ENCODE data around the gene SREBF2.

DNA sequence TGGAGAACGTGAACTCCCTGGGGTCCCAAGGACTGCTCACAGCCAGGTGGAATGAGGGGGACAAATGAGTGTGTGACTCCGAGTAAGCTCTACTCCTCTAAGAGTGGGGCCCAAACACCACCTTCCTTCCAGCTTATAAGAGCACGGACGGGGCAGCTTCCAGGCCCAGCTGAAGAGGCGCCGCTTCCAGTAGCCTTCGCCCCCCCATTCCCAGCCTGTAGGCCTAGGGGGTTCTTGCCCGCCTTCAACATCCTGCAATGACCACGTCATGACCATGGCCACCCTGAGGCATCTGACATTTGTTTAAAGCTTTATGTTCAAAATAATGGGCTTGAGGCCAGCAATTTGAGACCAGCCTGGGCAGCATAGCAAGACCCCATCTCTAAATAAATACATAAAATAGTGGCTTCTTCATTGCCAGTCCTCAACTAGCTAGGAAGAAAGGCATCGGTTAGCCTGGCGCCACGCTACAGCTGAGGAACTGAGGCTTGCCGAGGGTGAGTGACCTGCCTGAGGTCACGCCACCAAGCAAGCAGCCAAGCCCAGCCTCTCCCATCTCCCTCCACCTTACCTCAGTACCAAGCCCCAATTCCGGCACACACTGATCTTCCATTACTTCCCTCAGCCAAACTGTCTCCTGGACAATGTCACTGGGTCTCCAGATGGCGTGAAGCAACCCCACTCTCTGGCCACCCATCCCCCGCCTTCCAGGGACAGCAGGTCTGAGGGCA lies 101.5 kb downstream of the SREBF2 start:
- TF ChIP-seq EZH2 (IDR thresholded peaks at IDR 0.05; ENCODE audit: low read depth, low read length, severe bottlenecking) (no peak), POLR2A (IDR thresholded peaks at IDR 0.05; ENCODE audit: control extremely low read depth in 1 of 2, low read depth in 2 of 2, low read length in 2 of 2) (no peak)

Measured in H1 (cell line).